Renal pelvis (tissue), 4 donors: ENCODE data around the gene NDUFAF8. TPM values are rescaled to one million over a fixed set of nuclear protein-coding genes. Genes with fewer than 3 reads are reported as not detected.
A peak's percentile ranks its signal among the peaks of the same experiment; 100 is the strongest.

Experiments
- DNase-seq: peaks from one replicate; pipeline ENCODE4 v3.0.0-alpha.2; 2013
- polyA plus RNA-seq, 3 donors: library from polyadenylated mRNA; unstranded; fragments of 120-200 nt; gene quantifications; one replicate each; pipeline ENCODE4 v1.2.1, GENCODE V29; 2013; ENCODE audit not compliant: insufficient read length in 3 of 3

Gene NDUFAF8
- polyA plus RNA-seq, 3 donors = 44.6 to 57.4 (median 49.2) TPM

- DNase-seq = no peak
Measured at GRCh38 chr17:81249223-81250040, 10.3 kb downstream of the NDUFAF8 start.

- no peak for DNase-seq
Measured at GRCh38 chr17:81250286-81251093, 11.4 kb downstream of the NDUFAF8 start.

GRCh38 chr17:81251094-81251708 lies 12.1 kb downstream of the NDUFAF8 start:
- no peak for DNase-seq

- DNase-seq = no peak
Measured at GRCh38 chr17:81251709-81252301, 12.7 kb downstream of the NDUFAF8 start.

GRCh38 chr17:81252326-81252986 lies 13.3 kb downstream of the NDUFAF8 start:
- no peak for DNase-seq

GRCh38 chr17:81252987-81253329 lies 13.8 kb downstream of the NDUFAF8 start:
- no peak for DNase-seq

- DNase-seq = no peak
Measured at GRCh38 chr17:81253358-81254131, 14.4 kb downstream of the NDUFAF8 start.

GRCh38 chr17:81254955-81255717 lies 16.0 kb downstream of the NDUFAF8 start:
- peak; percentile 65 for DNase-seq

GRCh38 chr17:81256616-81257015 lies 17.5 kb downstream of the NDUFAF8 start:
- DNase-seq = no peak

- DNase-seq = no peak
Measured at GRCh38 chr17:81257533-81257932, 18.4 kb downstream of the NDUFAF8 start.

GRCh38 chr17:81258292-81258691 lies 19.2 kb downstream of the NDUFAF8 start:
- peak; percentile 58 for DNase-seq

GRCh38 chr17:81259058-81259605 lies 20.0 kb downstream of the NDUFAF8 start:
- no peak for DNase-seq

GRCh38 chr17:81260171-81260570 lies 21.1 kb downstream of the NDUFAF8 start:
- no peak for DNase-seq

GRCh38 chr17:81260641-81261040 lies 21.5 kb downstream of the NDUFAF8 start:
- no peak for DNase-seq

- no peak for DNase-seq
Measured at GRCh38 chr17:81261096-81261495, 22.0 kb downstream of the NDUFAF8 start.

- DNase-seq = no peak
Measured at GRCh38 chr17:81261582-81262336, 22.6 kb downstream of the NDUFAF8 start.

GRCh38 chr17:81263371-81264181 lies 24.5 kb downstream of the NDUFAF8 start:
- DNase-seq = no peak

- no peak for DNase-seq
Measured at GRCh38 chr17:81264640-81265039, 25.5 kb downstream of the NDUFAF8 start.
